IPS-NIHi7 (cell line): ENCODE measurements around the gene USP34.
"Not testable (repeated sequence)": the region's sequence is repeated elsewhere in the genome, so short reads cannot be mapped to it uniquely, and the experiment has no call there.

Source experiments
- DNase-seq: peaks from one replicate; pipeline ENCODE4 v3.0.0; 2012; ENCODE audit warnings: mixed read lengths; ENCODE audit errors: extremely low spot score

USP34 gene, protein sequence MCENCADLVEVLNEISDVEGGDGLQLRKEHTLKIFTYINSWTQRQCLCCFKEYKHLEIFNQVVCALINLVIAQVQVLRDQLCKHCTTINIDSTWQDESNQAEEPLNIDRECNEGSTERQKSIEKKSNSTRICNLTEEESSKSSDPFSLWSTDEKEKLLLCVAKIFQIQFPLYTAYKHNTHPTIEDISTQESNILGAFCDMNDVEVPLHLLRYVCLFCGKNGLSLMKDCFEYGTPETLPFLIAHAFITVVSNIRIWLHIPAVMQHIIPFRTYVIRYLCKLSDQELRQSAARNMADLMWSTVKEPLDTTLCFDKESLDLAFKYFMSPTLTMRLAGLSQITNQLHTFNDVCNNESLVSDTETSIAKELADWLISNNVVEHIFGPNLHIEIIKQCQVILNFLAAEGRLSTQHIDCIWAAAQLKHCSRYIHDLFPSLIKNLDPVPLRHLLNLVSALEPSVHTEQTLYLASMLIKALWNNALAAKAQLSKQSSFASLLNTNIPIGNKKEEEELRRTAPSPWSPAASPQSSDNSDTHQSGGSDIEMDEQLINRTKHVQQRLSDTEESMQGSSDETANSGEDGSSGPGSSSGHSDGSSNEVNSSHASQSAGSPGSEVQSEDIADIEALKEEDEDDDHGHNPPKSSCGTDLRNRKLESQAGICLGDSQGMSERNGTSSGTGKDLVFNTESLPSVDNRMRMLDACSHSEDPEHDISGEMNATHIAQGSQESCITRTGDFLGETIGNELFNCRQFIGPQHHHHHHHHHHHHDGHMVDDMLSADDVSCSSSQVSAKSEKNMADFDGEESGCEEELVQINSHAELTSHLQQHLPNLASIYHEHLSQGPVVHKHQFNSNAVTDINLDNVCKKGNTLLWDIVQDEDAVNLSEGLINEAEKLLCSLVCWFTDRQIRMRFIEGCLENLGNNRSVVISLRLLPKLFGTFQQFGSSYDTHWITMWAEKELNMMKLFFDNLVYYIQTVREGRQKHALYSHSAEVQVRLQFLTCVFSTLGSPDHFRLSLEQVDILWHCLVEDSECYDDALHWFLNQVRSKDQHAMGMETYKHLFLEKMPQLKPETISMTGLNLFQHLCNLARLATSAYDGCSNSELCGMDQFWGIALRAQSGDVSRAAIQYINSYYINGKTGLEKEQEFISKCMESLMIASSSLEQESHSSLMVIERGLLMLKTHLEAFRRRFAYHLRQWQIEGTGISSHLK (N-terminal part only)

DNA sequence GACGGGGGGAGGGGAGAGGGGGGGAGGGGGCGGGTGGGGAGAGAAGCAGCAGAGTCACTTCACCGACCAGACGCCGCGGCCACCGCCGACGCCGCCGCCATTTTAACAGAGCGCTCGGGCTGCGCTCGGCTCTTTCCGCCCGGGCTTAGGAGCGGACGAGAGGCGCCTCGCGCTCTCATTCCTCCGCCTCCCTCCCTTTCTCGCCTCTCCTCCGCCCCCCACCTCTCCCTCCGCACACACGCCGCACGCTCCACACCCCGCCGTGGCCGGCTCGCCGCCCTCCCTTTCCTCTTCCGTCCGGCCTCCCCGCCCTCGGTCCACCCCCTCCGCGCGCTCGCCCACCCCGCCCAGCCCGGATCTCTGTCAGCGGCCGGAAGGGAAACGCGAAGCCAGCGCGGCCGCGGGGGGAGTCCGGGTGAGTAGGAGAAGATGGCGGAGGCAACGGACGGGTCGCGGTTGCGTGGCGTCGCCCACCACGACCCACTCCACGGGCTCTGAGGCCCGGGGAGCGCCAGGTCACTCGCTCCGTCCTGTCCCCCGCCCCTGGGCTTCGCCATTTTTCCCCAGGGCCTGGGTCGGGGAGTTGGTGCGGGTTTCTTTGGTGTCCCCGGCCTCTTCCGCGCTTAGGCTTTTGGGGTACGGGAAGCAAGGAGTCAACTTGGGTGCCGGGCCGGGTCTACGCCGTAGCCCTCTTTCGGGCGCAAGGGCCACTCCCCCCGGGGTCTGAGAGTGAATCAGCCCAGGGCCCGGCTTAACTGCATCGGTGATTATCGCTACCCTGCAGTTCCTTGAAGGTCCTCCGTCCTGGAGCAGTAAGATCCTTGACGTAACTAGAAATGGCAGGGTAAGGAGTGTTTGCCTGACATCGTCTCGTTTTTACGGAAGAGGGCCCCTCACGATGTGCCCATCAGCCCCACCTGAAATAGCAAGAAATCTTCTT, at the start of gene USP34:
Gene USP34 (minus strand): TSS at position 123 of the 940 bp plus-strand sequence. CDS start 395 bp downstream, outside the sequence.
- peak; percentile 87 for DNase-seq

DNA sequence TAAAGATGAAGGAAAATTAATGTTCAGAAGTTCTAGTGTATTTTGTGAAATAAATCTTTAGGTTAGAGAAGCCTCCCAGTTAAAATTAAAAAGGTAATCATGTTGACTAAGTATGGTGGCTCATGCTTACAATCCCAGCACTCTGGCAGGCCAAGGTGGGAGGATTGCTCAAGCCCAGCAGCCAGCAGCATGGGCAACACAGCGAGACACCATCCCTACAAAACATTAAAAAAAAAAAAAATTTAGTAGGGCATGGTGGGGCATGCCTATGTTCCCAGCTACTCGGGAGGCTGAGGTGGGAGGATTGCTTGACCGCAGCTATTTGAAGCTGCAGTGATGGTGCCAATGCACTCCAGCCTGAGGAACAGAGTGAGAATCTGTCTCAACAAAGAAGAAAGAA, 49.4 kb upstream of the USP34 start:
- DNase-seq = no peak

DNA sequence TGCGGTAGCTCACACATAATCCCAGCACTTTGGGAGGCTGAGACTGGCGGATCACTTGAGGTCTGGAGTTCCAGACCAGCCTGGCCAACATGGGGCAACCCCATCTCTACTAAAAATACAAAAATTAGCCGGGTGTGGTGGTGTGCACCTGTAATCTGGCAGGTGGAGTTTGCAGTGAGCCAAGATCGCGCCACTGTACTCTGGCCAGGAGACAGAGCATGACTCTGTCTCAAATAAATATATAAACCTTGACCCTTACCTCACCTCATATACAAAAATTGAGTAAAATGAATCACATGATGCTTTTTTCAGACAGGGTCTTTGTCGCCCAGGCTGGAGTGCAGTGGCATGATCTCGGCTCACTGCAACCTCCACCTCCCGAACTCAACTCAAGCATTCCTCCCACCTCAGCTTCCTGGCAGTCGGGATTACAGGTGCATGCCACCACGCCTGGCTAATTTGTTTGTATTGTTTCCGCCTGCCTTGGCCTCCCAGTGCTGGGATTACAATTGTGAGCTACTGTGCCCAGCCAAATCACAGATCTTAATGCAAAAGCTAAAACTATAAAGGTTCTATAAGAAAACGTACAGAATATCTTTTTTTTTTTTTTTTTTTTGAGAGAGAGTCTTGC, 42.0 kb upstream of the USP34 start:
- no peak for DNase-seq

DNA sequence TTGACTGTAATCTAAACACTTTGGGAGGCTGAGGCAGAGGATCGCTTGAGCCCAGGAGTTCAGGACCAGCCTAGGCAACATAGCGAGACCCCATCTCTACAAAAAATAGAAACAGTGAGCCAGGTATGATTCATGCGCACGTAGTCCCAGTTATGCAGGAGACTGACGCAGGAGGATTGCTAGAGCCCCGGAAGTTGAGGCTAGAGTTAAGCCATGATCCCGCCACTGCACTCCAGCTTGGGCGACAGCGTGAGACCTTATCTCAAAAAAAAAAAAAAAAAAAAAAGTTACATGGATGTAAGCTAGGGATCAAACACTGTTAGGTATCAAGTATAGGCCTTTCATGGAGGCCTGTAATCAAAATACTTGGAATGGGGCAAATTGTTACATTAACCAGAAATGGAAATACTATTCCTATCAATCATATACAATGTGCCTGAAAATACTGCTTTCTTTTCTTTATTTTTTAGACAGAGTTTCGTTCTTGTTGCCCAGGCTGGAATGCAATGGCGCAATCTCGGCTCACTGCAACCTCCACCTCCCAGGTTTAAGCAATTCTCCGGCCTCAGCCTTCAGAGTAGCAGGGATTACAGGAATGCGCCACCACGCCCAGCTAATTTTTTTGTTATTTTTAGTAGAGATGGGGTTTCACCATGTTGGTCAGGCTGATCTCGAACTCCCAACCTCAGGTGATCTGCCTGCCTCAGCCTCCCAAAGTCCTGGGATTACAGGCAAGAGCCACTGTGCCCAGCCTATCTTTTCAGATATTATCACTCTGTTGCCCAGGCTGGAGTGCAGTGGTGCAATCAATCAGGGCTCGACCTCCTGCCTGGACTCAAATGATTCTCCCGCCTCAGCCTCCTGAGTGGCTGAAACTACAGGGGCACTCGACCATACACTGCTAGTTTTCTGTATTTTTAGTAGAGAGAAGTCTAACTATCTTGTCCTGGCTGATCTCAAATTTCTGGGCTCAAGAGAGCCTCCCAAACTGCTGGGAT, 40.1 kb upstream of the USP34 start:
- DNase-seq = no peak

DNA sequence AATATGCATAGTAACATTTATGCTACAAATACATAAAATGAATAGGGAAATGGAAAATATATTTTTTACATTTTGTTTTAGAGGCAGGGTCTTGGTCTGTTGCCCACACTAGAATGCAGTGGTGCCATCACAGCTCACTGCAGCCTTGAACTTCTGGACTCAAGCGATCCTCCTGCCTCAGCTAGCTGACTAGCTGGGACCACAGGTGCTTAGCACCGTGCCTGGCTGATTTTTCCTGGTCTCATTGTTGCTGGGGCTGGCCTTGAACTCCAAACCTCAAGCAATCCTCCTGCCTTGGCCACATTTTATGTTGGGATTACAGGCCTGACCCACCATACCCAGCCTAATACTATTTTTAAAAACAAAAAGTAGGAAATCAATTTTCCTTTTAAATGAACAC, 34.1 kb upstream of the USP34 start:
- no peak for DNase-seq

DNA sequence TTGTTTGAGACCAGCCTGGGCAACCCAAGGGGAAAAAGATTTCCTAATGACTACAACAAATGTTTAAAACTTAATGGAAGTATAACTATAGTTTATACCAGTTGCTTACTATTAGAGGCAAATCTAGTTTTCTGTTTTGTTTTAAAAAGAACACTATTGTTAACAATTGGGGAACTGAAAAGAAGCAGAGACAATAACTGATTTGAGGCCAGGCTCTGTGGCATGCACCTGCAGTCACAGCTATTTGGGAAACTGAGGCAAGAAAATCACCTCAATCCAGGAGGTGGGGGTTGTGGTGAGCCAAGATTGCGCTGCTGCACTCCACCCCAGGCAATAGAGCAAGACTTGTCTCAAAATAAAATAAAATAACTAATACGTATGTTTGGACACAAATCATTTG, 28.2 kb upstream of the USP34 start:
- DNase-seq = no peak

DNA sequence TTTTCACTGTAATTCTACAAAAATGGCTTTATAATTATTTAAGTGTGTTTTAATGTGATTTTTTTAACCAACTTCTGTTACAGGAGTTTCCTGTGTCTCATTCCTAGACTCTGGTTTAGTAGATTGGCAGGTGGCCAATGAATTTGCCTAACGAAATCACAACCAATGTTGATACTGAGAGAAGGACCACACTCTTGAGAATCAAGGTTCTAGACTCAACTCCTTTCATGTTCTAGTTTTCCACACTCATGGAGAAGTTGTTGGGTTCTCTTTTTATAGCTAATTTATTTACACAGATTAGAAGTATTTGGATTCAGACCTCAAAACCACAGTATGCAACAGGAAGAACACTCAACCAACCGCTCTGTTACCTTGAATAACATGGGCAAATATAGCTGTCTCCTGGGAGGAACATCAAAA, 22.6 kb upstream of the USP34 start:
- DNase-seq = no peak

DNA sequence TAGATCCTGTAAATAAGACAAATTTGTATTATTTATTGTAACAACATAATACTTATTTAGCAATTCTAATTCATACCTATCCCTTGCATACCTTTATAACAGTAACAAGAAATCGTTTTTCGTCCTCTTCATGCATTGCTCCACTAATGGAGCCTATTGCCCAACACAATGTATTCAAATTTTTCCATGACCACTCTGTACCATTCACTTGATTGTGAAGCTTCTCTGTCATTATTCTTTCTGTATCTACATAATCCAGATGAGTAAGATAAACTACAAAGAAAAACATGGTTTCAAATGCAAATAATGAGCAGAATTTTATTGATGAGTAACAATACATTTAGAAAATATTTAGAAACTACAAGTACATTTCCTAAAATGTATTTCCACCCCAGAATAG, 21.6 kb upstream of the USP34 start:
- no peak for DNase-seq

DNA sequence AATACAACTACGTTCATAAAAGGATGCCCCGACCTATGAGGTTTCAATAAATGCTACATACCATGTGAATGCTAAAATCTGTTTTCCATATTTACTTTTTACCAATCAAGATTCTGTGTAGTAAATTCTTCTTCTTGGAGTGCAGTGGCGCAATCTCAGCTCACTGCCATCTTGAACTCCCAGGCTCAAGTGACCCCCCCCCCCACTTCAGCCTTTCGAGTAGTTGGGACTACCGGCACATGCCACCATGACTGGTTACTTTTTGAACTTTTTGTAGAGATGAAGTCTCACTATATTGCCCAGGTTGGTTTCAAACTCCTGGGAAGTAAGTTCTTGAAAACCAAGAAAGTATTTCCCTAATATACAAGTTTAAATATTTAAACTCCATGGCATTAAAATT, 14.4 kb upstream of the USP34 start:
- DNase-seq = no peak

DNA sequence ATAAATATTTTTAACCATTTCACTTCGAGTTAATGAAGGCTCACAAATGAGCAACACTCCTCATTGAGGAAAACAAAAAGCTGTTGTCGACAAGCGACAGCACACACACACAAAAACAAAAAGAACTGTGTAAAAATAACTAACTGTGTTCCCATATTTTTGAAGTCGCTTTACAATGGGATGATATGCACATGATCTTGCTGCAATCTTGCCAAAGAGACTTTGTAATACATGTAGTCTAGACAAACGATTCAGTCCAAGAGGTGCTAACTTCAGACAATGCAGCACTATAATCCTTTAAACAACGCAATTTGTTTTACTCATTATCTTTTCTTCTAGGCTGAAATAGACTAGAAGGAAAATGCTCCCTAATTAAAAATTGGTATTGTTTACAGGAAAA, 7.2 kb upstream of the USP34 start:
- no peak for DNase-seq

DNA sequence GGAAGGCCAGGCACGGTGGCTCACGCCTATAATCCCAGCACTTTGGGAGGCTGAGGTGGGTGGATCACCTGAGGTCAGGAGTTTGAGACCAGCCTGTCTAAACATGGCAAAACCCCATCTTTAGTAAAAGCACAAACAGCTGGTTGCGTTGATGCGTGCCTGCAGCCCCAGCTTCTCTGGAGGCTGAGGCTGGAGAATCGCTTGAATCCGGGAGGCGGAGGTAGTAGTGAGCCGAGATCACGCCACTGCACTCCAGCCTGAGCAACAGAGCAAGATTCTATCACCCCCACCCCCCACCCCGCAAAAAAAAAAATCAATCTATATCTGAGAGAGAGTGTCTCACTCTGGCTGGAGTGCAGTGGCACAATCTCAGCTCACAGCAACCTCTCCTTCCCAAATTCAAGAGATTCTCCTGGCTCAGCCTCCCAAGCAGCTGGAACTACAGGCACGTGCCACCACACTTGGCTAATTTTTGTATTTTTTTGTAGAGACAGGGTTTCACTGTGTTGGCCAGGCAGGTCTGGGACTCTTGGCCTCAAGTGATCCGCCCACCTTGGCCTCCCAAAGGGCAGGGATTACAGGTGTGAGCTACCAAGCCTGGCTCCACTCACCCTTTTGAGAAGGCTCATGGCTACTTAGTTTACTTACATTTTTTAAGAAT, 6.2 kb upstream of the USP34 start:
- DNase-seq = not testable (repeated sequence)

DNA sequence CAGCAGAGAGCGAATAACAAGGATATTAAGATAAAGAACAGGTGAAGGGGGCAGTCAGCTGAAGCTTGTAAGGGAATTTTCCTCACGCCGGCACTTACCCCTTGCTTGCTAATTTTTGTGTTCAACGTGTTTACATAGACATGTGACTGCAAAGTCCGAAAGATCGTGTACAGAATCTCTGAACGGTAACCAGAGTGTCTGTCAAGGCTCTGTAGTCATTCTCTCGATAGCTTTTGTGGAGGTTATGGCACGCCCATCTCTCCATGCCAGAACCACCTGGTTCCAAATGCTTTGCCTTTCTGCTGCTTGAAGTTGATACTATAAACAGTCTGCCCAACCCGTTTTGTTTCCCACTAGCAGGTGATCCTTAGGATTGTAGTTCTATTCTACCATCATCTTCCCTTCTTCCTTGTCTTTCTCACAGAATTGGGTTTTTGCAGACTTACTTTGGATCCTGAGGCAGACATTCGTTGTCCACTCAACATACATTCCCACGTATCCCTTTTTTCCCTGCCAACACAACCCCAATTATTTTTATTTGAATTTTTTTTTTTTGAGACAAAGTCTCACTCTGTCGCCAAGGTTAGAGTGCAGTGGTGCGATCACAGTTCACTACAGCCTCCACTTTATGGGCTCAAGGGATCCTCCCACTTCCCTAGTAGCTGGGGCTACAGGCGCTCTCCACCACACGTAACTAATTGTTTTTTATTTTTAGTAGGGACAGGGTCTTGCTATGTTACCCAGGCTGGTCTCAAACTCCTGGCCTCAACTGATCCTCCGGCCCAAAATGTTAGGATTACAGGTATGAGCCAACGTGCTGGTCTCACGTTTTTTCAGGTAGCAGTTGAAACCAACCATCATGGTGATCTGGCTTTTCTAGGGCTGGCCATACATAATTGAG, 1.3 kb upstream of the USP34 start:
- DNase-seq = peak; percentile 6

DNA sequence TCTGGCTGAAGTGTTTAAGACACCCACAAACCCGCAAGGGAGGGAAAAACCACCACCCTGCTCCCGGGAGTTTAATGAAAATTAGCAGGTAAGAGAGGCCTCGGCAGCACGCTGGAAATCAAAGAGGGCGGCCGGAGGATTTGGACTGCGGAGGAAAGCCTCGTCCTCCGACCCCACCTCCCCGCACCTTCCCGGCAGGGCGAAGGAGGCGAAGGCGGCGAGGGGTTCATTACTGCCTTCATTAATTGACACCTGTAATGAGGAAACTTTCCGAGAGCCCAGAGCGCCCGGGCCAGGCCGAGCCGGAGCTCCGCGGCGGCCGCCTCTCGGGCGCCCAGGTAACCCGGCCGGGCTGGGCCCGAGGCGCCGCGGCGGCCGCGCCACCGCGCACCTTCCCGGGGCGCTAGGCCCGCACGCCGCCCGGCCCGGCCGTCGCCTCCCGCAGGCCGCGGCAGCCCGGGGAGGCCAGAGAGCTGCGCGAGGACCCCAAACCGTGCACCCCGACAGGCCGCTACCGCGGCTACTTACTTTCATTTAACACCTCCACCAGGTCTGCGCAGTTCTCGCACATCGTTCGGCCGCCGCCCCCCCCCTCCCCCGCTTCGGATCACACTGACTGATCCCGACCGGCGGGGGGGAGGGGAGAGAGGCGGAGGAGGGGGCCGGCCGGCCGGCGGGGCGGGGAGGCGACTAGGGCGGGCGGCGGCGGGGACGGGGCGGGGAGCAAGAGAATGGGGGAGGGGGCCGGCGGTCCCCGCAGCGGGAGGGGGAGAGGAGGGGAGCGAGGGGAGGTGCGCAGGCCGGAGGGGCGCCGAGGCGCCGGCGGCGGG, 550 bp downstream of the USP34 start:
- DNase-seq = no peak

DNA sequence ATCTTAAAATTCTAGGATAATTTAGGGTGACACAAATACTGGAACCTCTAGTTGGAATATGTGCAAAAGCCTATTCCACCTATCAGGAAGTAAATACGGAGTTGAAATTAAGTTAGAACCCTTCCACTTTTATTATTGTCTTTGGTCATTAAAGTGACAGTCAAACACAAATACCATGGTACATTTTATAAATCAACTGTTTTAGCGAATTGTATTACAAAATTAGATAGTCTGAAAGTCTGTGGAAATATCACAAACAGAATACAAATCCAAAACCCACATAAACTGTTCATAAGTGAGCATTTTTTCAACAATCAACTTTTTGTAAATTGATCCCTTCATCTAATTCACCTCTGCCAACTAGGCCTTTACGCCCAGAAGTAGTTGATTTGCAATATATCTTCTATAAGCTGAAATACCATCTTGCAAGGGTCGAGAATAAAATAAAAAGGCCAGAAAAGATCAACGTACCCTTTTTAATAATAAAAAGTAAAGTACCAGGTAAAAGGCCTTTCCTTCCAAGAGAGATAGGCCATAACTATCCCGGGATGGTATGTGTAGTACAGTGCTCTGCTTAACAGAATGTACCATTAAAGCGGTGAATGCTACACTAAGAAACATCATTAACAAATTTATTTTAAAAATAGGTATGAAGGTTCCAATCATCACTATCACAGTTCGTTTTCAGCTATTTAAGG, 1.3 kb downstream of the USP34 start:
- DNase-seq = no peak

DNA sequence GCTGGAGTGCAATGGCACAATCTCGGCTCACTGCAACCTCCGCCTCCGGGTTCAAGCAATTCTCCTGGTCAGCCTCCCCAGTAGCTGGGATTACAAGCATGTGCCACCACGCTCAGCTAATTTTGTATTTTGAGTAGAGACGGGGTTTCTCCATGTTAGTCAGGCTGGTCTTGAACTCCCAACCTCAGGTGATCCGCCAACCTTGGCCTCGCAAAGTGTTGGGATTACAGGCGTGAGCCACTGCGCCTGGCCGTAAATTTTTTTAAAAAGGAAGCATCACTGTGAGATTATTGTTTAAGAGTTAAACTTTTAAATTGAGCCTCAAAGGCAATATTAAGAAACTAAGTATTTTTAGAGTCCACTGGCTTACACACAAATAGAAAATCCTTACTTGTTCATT, 2.7 kb downstream of the USP34 start:
- not testable (repeated sequence) for DNase-seq

DNA sequence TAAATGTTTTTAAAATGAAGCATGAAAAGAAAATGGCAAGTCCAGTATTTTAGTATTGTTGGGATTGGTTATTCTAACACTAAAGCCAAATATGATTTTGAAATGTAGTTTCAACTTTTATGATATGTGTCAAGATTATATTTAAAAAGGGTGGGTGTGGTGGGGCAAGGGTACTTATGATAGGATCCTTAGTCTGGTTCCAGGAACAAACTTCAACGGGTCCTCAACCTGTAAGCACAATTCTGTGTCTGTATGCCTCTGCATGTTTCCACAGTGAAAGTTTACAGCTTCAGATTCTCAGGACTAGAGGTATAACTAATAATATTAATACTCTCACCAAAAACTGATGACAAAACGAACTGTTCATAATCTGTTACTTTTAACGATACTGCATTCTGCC, 5.8 kb downstream of the USP34 start:
- DNase-seq = no peak
